ENCODE measurements around the gene STAMBPL1.

STAMBPL1 gene

DNA sequence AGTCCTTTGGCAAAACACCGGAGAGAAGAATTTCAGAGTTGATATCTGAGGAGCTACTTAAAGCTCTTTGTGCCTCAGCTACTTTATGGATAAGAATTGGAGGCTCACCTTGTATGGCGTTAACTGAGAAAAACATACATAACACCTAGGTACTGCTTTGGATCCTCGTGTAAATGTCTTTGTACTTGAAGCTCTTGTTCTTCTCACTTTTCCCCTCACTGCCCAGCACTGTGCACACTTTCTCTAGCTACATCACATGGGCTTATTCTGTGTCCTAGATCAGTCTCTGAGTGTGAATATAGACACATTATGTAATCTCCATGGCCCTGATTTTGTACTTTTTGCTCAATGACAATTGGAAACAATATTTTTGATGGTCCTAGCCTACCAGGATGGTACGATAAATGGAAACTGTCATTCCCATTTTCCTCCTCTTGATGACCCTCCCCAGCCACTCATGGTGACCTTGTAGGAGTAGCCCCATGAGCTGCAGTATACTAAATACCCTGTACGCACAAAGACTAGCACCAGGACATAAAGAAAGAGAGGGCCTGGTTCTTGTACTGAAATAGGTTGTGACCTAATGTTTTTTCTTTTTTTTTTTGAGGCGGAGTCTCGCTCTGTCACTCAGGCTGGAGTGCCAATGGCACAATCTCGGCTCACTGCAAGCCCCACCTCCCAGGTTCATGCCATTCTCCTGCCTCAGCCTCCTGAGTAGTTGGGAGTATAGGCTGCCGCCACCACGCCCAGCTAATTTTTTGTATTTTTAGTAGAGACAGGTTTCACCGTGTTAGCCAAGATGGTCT is 22.1 kb downstream of the STAMBPL1 start:
- Histone ChIP-seq H3K27me3 (no peaks in the 10 kb centered on the region), H3K36me3 (peaks cover 0 to 6% (median 3%) of the 10 kb centered on the region in 3 donors), H3K27ac (no peak overlapping the region), H3K4me3 (no peak overlapping the region), H3K9me3 (no peaks in the 10 kb centered on the region), H3K4me1 (no peaks in the 10 kb centered on the region)
- intact Hi-C loops (cut with DNase I; ENCODE audit: low total_unique reads): no loop called here
- TF ChIP-seq, protein P1, sequence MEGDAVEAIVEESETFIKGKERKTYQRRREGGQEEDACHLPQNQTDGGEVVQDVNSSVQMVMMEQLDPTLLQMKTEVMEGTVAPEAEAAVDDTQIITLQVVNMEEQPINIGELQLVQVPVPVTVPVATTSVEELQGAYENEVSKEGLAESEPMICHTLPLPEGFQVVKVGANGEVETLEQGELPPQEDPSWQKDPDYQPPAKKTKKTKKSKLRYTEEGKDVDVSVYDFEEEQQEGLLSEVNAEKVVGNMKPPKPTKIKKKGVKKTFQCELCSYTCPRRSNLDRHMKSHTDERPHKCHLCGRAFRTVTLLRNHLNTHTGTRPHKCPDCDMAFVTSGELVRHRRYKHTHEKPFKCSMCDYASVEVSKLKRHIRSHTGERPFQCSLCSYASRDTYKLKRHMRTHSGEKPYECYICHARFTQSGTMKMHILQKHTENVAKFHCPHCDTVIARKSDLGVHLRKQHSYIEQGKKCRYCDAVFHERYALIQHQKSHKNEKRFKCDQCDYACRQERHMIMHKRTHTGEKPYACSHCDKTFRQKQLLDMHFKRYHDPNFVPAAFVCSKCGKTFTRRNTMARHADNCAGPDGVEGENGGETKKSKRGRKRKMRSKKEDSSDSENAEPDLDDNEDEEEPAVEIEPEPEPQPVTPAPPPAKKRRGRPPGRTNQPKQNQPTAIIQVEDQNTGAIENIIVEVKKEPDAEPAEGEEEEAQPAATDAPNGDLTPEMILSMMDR (IDR thresholded peaks at IDR 0.05): no peak
- DNase-seq: no peak

GRCh38 chr10:88903715-88904114 is 23.7 kb downstream of the STAMBPL1 start:
- DNase-seq: no peak
- no peak overlapping the region for H3K27ac ChIP-seq

GRCh38 chr10:88906921-88907320 is 26.9 kb downstream of the STAMBPL1 start:
- Histone ChIP-seq H3K27me3 (no peaks in the 10 kb centered on the region), H3K4me1 (no peaks in the 10 kb centered on the region), H3K4me3 (no peak overlapping the region), H3K27ac (no peak overlapping the region), H3K36me3 (peaks cover 0 to 6% (median 3%) of the 10 kb centered on the region in 3 donors), H3K9me3 (no peaks in the 10 kb centered on the region)
- DNase-seq: no peak
- TF ChIP-seq, protein P1 (IDR thresholded peaks at IDR 0.05): no peak
- intact Hi-C loops (cut with DNase I; ENCODE audit: low total_unique reads): no loop called here

More at GRCh38 chr10:88903715-88904114, 23.7 kb downstream of the STAMBPL1 start:
- TF ChIP-seq, protein P1 (IDR thresholded peaks at IDR 0.05): no peak
- H3K27me3 ChIP-seq: no peaks in the 10 kb centered on the region
- H3K36me3 ChIP-seq: peaks cover 0 to 6% (median 3%) of the 10 kb centered on the region in 3 donors
- intact Hi-C loops (cut with DNase I; ENCODE audit: low total_unique reads): no loop called here
- no peaks in the 10 kb centered on the region for H3K9me3 ChIP-seq
- no peaks in the 10 kb centered on the region for H3K4me1 ChIP-seq
- H3K4me3 ChIP-seq: no peak overlapping the region

GRCh38 chr10:88908194-88908593 is 28.1 kb downstream of the STAMBPL1 start:
- Histone ChIP-seq H3K27me3 (no peaks in the 10 kb centered on the region), H3K4me1 (no peaks in the 10 kb centered on the region), H3K36me3 (peaks cover 0 to 6% (median 0%) of the 10 kb centered on the region in 3 donors), H3K9me3 (no peaks in the 10 kb centered on the region), H3K4me3 (no peak overlapping the region), H3K27ac (no peak overlapping the region)
- DNase-seq: no peak
- TF ChIP-seq, protein P1 (IDR thresholded peaks at IDR 0.05): no peak
- intact Hi-C loops (cut with DNase I; ENCODE audit: low total_unique reads): no loop called here

- intact Hi-C loops (cut with DNase I; ENCODE audit: low total_unique reads): no loop called here
- H3K27ac ChIP-seq: no peak overlapping the region
- no peak for DNase-seq
- no peaks in the 10 kb centered on the region for H3K27me3 ChIP-seq
- H3K4me1 ChIP-seq: no peaks in the 10 kb centered on the region
- no peak overlapping the region for H3K4me3 ChIP-seq
- peaks cover 0 to 6% (median 0%) of the 10 kb centered on the region in 3 donors for H3K36me3 ChIP-seq
- TF ChIP-seq, protein P1 (IDR thresholded peaks at IDR 0.05): no peak
- H3K9me3 ChIP-seq: no peaks in the 10 kb centered on the region
Observed at GRCh38 chr10:88911116-88911515, 31.1 kb downstream of the STAMBPL1 start.
